Erythroblast (primary cell): ENCODE results near the gene FOXL2.

Experiments used
- GATA1 ChIP-seq: IDR thresholded peaks from 2 replicates; pipeline ENCODE4 v1.6.1; 2011; ENCODE audit warnings: low read depth, mild to moderate bottlenecking, control low read depth, low read length, moderate library complexity
- POLR2A ChIP-seq: IDR thresholded peaks from 2 replicates; pipeline ENCODE4 v1.6.1; 2011; ENCODE audit warnings: mild to moderate bottlenecking, low read length

- no peak for TF ChIP-seq POLR2A
- TF ChIP-seq GATA1, result no peak
These were observed 29.1 kb upstream of the FOXL2 start for GRCh38 chr3:138976047-138976446.
